T-cell (primary cell): Measurements from ENCODE around the gene COL4A1. TPM values are rescaled to one million over a fixed set of nuclear protein-coding genes. Genes with fewer than 3 reads are reported as not detected.
A peak's percentile ranks its signal among the peaks of the same experiment; 100 is the strongest.

Experiments used
- ATAC-seq, 4 experiments: fragments of 200-7000 bp in 3 of 4; fragments of 150-1000 bp in 1 of 4; cut with Tn5 transposase; replicated peaks in 1 of 4; 1 replicate in 3 of 4; 2 replicates in 1 of 4; pipeline ENCODE4 v1.10.0; 2021; ENCODE audit warnings: moderate library complexity in 3 of 4, mild to moderate bottlenecking in 2 of 4, moderate number of reproducible peaks in 1 of 4
- CTCF ChIA-PET, 2 donors: fragments of 300-600 bp; sonication (Branson Sonifier 250); formaldehyde crosslinking; loops; one replicate each; lab custom pipeline; 2022; ENCODE audit warnings: antibody characterized with exemption in 2 of 2; lab: Charles Lee
- POLR2A ChIA-PET, 2 donors: fragments of 300-600 bp; sonication (Branson Sonifier 250); formaldehyde crosslinking; loops; one replicate each; lab custom pipeline; 2022; ENCODE audit warnings: antibody characterized with exemption in 2 of 2; lab: Charles Lee
- DNase-seq, 35 experiments: peaks; one replicate each; pipeline versions ENCODE4 v3.0.0 to v3.0.0-alpha.2; 2013 to 2023
- H3K27ac ChIP-seq: one replicate; pipeline ENCODE4 v1.5.1; 2013; ENCODE audit warnings: low read length
- H3K27me3 ChIP-seq, 2 experiments: replicated peaks in 1 of 2; 1 replicate in 1 of 2; 2 replicates in 1 of 2; pipeline versions ENCODE4 v1.6.1 to v1.7.0; 2013; ENCODE audit warnings: low read length in 1 of 2, mixed read lengths in 1 of 2; ENCODE audit not compliant: control insufficient read depth in 2 of 2, insufficient read depth in 2 of 2; ENCODE audit errors: extremely low read depth in 1 of 2
- H3K36me3 ChIP-seq, 2 donors: 1 replicate in 1 of 2; 2 replicates in 1 of 2; pipeline versions ENCODE4 v1.6.1 to v1.7.0; 2013; ENCODE audit warnings: low read length in 1 of 2; ENCODE audit not compliant: control insufficient read depth in 2 of 2, insufficient read depth in 1 of 2; ENCODE audit errors: extremely low read depth in 1 of 2
- H3K4me1 ChIP-seq, 2 experiments: 1 replicate in 1 of 2; 2 replicates in 1 of 2; pipeline versions ENCODE4 v1.6.1 to v1.7.0; 2013; ENCODE audit warnings: low read length in 2 of 2, mixed read lengths in 1 of 2; ENCODE audit not compliant: insufficient read depth in 2 of 2, control insufficient read depth in 1 of 2; ENCODE audit errors: extremely low read depth in 1 of 2
- H3K4me3 ChIP-seq, 2 donors: 1 replicate in 1 of 2; 2 replicates in 1 of 2; pipeline versions ENCODE4 v1.5.1 to v1.7.0; 2013; ENCODE audit warnings: mild to moderate bottlenecking in 2 of 2, low read length in 1 of 2, moderate library complexity in 1 of 2; ENCODE audit not compliant: control insufficient read depth in 1 of 2; ENCODE audit errors: extremely low read depth in 1 of 2
- H3K9me3 ChIP-seq: 2 replicates; pipeline ENCODE4 v1.7.0; 2013
- H3K27ac Mint-ChIP-seq, 2 donors: one replicate each; pipeline ENCODE4 v1.8.0; 2020 to 2021; ENCODE audit warnings: mild to moderate bottlenecking in 2 of 2, mixed read lengths in 2 of 2
- H3K27me3 Mint-ChIP-seq, 2 donors: one replicate each; pipeline ENCODE4 v1.8.0; 2021 to 2022; ENCODE audit warnings: mixed read lengths in 2 of 2
- H3K36me3 Mint-ChIP-seq: one replicate; pipeline ENCODE4 v1.8.0; 2021; ENCODE audit warnings: mixed read lengths
- H3K4me1 Mint-ChIP-seq, 3 donors: one replicate each; pipeline ENCODE4 v1.8.0; 2020 to 2022; ENCODE audit warnings: mixed read lengths in 3 of 3, mild to moderate bottlenecking in 1 of 3
- H3K4me3 Mint-ChIP-seq, 3 donors: one replicate each; pipeline ENCODE4 v1.8.0; 2020 to 2022; ENCODE audit warnings: mild to moderate bottlenecking in 3 of 3, mixed read lengths in 3 of 3, moderate library complexity in 3 of 3
- H3K9me3 Mint-ChIP-seq, 3 donors: one replicate each; pipeline ENCODE4 v1.8.0; 2020 to 2022; ENCODE audit warnings: mixed read lengths in 3 of 3
- WGBS: methylation state at CpG from one replicate; pipeline ENCODE4 v1.1.5; 2013; ENCODE audit warnings: missing lambda C conversion rate; ENCODE audit not compliant: insufficient coverage; 5-methylcytosine and 5-hydroxymethylcytosine counted together
- total RNA-seq, 35 experiments: library from RNA in 6 of 35; stranded (reverse) in 6 of 35; fragments of 120-200 nt in 1 of 35; gene quantifications; one replicate each; pipeline versions ENCODE4 v1.2.1 to v1.2.4 and lab custom pipeline; 2013 to 2026

Gene COL4A1
- total RNA-seq, 5 donors from 2014 or later (not counting 1 experiment from before 2014, with no cell fraction given) = 0.49 to 1.3 (median 0.85) TPM; not detected in 2

DNA sequence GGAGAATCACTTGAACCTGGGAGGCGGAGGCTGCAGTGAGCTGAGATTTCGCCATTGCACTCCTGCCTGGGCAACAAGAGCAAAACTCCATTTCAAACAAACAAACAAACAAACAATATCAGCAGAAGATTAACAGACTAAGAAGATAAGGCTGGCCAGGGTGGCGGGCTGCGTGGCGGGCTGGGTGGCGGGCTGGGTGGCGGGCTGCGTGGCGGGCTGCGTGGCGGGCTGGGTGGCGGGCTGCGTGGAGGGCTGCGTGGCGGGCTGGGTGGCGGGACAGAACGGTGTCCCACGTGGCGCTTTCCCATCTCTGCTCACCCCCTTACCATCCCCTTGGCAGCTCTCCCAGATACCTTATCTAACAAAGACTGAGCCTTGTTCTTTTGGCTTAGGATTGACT lies 196.2 kb downstream of the COL4A1 start:
- Histone ChIP-seq H3K36me3 (no peaks in the 10 kb centered on the region), H3K4me3 (no peak overlapping the region), H3K9me3 (no peaks in the 10 kb centered on the region), H3K27me3 (peaks cover 0 to 9% of the 10 kb centered on the region in 2 experiments), H3K4me1 (no peaks in the 10 kb centered on the region), H3K27ac (no peak overlapping the region)
- H3K4me3 Mint-ChIP-seq = no peak overlapping the region
- H3K27me3 Mint-ChIP-seq = peaks cover 10 to 17% of the 10 kb centered on the region in 2 donors
- ChIA-PET POLR2A (no interaction called here), CTCF (interaction anchor here in 1 of 2 donors (0.6 kb wide), 1 partner anchor 166 kb away, joined by 5 read pairs; no protein-coding TSS in a partner anchor)
- H3K9me3 Mint-ChIP-seq = no peaks in the 10 kb centered on the region
- DNase-seq (no peak), ATAC-seq (no peak)
- H3K36me3 Mint-ChIP-seq = no peaks in the 10 kb centered on the region
- 99% methylated on average over 14 of the region's 19 CpGs for WGBS
- no peaks in the 10 kb centered on the region for H3K4me1 Mint-ChIP-seq
- H3K27ac Mint-ChIP-seq = no peak overlapping the region

DNA sequence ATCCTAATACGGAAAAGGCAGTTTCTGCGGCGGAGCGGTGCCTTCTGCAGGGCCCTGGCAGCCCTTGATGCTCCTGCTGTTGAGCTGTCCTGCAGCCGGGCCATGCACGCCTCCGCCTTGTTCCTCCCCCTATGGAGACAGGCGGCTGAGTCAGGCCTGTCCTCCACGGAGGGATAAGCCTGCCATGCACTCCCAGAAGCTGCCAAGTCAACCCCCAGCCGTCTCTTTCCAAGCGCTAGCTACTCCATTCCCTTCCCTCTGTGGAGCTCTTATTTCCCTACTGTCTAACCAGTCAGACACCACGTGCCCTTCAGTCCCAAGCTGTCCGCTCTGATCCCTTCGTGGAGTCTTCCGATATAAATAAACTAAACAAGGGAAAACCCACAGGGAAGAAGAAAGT lies 197.0 kb downstream of the COL4A1 start:
- Mint-ChIP-seq H3K36me3 (no peaks in the 10 kb centered on the region), H3K27ac (no peak overlapping the region), H3K27me3 (peaks cover 5 to 11% of the 10 kb centered on the region in 2 donors), H3K4me3 (no peak overlapping the region), H3K4me1 (no peaks in the 10 kb centered on the region), H3K9me3 (no peaks in the 10 kb centered on the region)
- Histone ChIP-seq H3K36me3 (no peaks in the 10 kb centered on the region), H3K27me3 (peaks cover 0 to 8% of the 10 kb centered on the region in 2 experiments), H3K4me3 (no peak overlapping the region), H3K4me1 (no peaks in the 10 kb centered on the region), H3K27ac (no peak overlapping the region), H3K9me3 (no peaks in the 10 kb centered on the region)
- ChIA-PET POLR2A (no interaction called here), CTCF (no interaction called here)
- no peak for DNase-seq
- 86% methylated on average over 11 of the region's 15 CpGs for WGBS
- ATAC-seq = no peak

DNA sequence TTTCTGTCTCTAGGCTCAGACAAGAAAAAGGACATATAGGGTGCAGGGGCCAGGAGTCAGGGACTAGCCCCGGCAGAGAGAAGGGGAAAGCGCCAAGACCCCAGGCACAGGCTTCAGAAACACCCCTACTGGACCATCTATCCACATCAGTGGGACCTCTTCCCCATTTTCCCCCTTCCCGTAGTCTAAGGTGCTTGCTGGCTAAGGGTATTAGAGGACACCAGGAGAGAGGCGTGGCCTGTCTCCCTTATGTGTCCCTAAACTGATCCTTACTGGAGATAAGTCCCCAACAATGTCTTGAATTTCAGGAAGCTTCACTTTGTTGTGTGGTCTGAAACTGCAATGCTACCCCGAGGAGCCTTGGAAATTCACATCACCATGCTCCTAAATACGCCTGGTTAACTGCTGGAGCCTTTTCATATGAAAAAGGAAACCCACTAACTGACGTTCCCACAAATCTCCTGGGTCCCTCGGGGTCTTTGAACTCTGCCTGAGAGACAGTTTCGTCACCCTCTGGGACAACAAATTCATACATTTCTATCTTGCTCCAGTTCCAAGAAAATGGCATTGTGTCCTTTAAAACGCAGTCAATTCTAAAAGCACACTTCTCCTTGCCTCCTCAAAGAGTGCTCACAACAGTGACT lies 197.7 kb downstream of the COL4A1 start:
- H3K27me3 Mint-ChIP-seq = peaks cover 0 to 7% of the 10 kb centered on the region in 2 donors
- no peaks in the 10 kb centered on the region for H3K9me3 Mint-ChIP-seq
- H3K36me3 ChIP-seq = no peaks in the 10 kb centered on the region
- H3K27ac ChIP-seq = no peak overlapping the region
- H3K27me3 ChIP-seq = peaks cover 0 to 14% of the 10 kb centered on the region in 2 experiments
- no peak overlapping the region for H3K4me3 Mint-ChIP-seq
- no peaks in the 10 kb centered on the region for H3K9me3 ChIP-seq
- CTCF ChIA-PET = no interaction called here
- POLR2A ChIA-PET = no interaction called here
- WGBS = 51% methylated on average over 6 of the region's 10 CpGs
- H3K27ac Mint-ChIP-seq = no peak overlapping the region
- no peak overlapping the region for H3K4me3 ChIP-seq
- no peaks in the 10 kb centered on the region for H3K4me1 ChIP-seq
- DNase-seq (no peak), ATAC-seq (no peak)
- no peaks in the 10 kb centered on the region for H3K36me3 Mint-ChIP-seq
- no peaks in the 10 kb centered on the region for H3K4me1 Mint-ChIP-seq

DNA sequence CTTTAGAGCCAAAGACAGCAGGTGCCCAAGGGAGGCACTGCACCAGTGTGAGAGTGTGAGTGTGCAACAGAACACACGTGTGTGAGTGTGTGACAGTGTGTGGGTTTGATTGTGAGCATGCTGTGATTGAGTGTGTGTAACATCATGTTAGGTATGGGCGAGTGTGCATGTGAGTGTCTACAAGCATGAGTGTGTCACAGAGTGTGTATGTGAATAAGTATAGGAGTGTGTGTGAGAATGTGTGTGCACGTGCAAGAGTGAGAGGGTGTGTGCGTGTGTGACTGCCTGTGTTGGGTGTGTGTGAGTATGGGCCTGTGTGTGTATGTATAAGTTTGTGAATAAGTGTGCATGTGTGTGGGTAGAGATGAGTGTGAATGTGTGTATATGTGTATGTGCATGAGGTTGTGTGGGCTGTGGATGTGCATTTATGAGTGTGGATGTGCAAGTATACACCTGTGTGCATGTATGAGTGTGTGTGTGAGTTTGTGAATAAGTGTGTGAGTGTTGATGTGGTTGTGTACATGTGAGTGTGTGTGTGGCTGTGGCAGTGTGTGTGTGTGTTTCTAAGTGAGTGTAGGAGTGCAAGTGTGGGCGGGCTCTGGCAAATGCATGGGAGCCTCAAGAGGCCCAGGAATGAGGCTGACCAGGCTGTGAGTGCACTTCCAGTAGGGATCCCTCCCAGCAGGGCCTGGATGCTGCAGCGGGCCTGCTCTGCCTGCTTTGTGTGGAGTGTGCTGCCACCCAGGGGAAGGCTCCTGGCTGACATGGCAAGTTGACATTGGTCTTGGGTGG lies 198.4 kb downstream of the COL4A1 start:
- no peaks in the 10 kb centered on the region for H3K9me3 Mint-ChIP-seq
- ChIA-PET CTCF (no interaction called here), POLR2A (no interaction called here)
- H3K4me3 ChIP-seq = no peak overlapping the region
- peaks cover 0 to 3% of the 10 kb centered on the region in 2 donors for H3K27me3 Mint-ChIP-seq
- no peak overlapping the region for H3K27ac ChIP-seq
- no peak overlapping the region for H3K27ac Mint-ChIP-seq
- H3K36me3 Mint-ChIP-seq = no peaks in the 10 kb centered on the region
- ATAC-seq = no peak
- H3K9me3 ChIP-seq = no peaks in the 10 kb centered on the region
- no peak overlapping the region for H3K4me3 Mint-ChIP-seq
- H3K27me3 ChIP-seq = peaks cover 0 to 12% of the 10 kb centered on the region in 2 experiments
- no peaks in the 10 kb centered on the region for H3K4me1 Mint-ChIP-seq
- DNase-seq = no peak
- no peaks in the 10 kb centered on the region for H3K4me1 ChIP-seq
- WGBS = 88% methylated on average over 5 of the region's 6 CpGs
- H3K36me3 ChIP-seq = no peaks in the 10 kb centered on the region

- Mint-ChIP-seq H3K9me3 (no peaks in the 10 kb centered on the region), H3K36me3 (no peaks in the 10 kb centered on the region), H3K4me1 (no peaks in the 10 kb centered on the region), H3K4me3 (no peak overlapping the region), H3K27ac (no peak overlapping the region), H3K27me3 (peaks cover 0 to 1% of the 10 kb centered on the region in 2 donors)
- Histone ChIP-seq H3K4me1 (no peaks in the 10 kb centered on the region), H3K27me3 (peaks cover 0 to 12% of the 10 kb centered on the region in 2 experiments), H3K9me3 (no peaks in the 10 kb centered on the region), H3K27ac (no peak overlapping the region), H3K36me3 (no peaks in the 10 kb centered on the region), H3K4me3 (no peak overlapping the region)
- 87% methylated on average over 21 of the region's 22 CpGs for WGBS
- ATAC-seq = peak in 1 of 4 experiments; percentile 7
- ChIA-PET POLR2A (no interaction called here), CTCF (no interaction called here)
- DNase-seq = no peak
Measured at GRCh38 chr13:110107568-110108347, 199.2 kb downstream of the COL4A1 start.

DNA sequence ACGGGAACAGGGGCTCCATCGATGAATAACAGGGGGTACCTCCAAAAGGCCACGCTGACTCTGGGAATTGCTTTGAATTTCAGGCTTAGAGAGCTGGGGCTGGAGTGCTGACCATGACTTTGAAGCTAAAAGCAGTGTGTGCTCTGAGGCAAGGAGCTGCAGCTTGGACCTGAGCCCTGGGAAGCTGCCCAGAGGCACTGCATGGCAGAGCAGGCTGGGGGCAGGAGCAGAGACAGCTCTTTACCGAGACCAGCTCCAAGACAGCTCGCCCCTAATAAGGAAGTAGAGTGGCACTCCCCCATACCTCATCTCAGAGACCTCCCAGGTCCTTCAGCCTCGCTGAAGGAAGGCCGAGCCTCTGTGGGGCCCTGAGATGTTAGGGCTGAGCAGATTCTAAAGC lies 200.2 kb downstream of the COL4A1 start:
- peaks cover 0 to 6% (median 0%) of the 10 kb centered on the region in 3 donors for H3K9me3 Mint-ChIP-seq

More for the DNA sequence above, 200.2 kb downstream of the COL4A1 start:
- ATAC-seq (no peak), DNase-seq (no peak)
- ChIA-PET POLR2A (no interaction called here), CTCF (no interaction called here)
- WGBS = 86% methylated on average over 3 of the region's 7 CpGs
- Mint-ChIP-seq H3K4me3 (no peak overlapping the region), H3K27me3 (no peaks in the 10 kb centered on the region), H3K27ac (no peak overlapping the region), H3K36me3 (no peaks in the 10 kb centered on the region), H3K4me1 (no peaks in the 10 kb centered on the region)
- no peak overlapping the region for H3K4me3 ChIP-seq
- H3K36me3 ChIP-seq = no peaks in the 10 kb centered on the region
- peaks cover 0 to 12% of the 10 kb centered on the region in 2 experiments for H3K27me3 ChIP-seq
- no peak overlapping the region for H3K27ac ChIP-seq
- H3K4me1 ChIP-seq = no peaks in the 10 kb centered on the region
- H3K9me3 ChIP-seq = no peaks in the 10 kb centered on the region
